DMS114 treated with DMSO at 0.1 percent for 48 hours (cell line): ENCODE results near the gene GALM.
"Not testable (repeated sequence)": the region's sequence is repeated elsewhere in the genome, so short reads cannot be mapped to it uniquely, and the experiment has no call there.

Experiments
- DNase-seq: peaks from one replicate; lab custom pipeline; 2025; ENCODE audit not compliant: unreplicated experiment; lab: John Stamatoyannopoulos, UW

The GALM gene

DNA sequence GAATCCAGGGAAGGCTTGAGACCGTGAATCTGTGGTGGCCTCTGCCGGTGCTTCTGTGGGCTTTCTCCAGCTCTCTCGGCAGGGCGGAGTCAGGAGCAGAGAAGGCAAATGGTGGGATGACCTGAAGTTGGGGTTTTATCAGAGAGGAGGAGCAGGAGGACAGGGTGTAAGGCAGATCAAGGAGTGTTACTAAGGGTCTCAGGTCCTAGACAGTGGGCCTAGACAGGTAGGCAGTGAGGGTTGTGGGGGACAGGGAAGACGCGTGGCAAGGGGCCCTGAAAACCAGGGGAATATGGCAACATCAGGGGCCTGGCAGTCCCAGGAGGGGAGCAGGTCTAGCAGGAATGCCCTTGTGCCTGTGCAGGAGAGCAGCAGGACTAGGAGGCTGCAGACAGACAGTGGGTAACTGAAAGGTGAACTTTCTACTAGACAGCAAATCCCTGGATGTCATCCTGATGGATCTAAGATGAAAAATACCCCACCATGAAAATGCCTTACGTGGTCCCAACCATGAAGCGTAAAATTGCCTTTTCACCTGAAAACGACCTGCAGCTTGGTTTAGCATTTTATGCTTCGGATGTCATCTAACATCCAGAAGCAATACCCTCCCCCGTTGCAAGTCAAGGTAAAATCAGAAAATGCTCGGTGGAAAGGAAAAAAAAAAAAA is 43.1 kb downstream of the GALM start:
- no peak for DNase-seq

DNA sequence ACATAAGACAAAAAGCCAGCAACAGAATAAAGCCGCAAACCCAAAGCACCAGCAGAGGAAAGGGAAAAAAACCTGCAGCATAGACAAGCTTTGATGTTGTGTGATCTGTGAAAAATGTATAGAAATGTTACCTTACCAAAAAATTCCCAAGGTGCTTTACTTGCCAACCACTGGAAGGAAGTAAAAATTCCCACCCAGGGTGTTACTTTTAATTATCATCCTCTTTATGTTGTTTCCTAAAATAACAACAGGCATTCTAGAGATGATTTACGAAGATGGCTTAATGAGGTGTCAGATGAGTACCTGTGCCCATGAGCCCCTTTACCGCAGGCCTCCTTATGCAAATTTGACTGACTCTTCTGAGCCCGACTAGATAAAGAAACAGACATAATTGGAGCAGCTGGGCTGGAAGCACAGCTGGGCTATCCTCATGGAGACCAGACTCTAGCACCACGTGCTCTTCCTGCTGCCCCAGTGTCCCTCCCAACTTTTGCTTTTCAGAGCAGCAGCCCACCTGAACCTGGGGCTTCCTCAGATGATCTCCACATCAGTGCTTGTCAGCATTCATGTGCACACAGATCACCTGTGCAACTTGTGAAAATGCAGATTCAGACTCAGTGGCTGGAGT is 43.8 kb downstream of the GALM start:
- no peak for DNase-seq

- DNase-seq, result no peak
Measured at GRCh38 chr2:38711558-38711957, 45.6 kb downstream of the GALM start.

DNA sequence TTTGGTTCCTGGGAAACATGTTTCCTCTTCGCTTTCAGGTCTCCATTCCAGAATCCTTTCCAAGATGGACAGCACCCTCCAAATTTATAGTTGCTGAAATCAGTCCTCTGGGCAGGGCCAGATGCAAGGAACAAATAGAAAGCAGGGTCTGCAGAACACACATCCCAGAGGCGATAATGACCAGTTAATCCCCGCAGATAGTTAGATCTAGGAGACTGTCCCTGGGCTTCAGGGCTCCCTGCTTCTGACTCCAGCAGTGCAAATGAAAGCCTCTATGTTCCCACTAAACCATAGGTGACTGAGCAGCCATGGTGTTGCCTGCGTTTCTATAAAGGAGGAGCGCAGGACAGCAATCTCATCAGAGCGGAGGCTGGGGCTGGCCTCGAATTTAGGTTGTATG is 46.5 kb downstream of the GALM start:
- DNase-seq, result no peak

DNA sequence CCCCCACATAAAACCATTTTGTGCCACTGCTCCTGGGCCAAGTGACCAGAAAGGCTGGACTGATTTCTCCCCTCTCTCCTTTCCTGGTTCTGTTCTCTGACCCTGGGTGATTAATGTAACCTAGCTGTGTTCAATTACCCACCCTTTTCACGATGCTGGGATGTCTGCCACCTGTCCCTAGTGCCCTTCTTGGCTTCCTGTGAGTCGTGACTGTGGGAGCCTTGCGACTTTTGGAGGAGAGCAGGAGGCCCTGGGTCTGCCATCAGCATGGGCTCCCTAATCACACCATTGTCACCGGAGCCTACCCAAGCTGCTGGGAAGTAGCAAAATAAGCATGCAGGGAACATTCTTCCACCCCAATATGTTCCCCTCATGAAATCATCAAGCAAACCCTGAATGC is 47.0 kb downstream of the GALM start:
- DNase-seq, result no peak

GRCh38 chr2:38713338-38713737 is 47.4 kb downstream of the GALM start:
- DNase-seq, result no peak

- DNase-seq, result not testable (repeated sequence)
Measured at GRCh38 chr2:38714941-38715340, 49.0 kb downstream of the GALM start.

DNA sequence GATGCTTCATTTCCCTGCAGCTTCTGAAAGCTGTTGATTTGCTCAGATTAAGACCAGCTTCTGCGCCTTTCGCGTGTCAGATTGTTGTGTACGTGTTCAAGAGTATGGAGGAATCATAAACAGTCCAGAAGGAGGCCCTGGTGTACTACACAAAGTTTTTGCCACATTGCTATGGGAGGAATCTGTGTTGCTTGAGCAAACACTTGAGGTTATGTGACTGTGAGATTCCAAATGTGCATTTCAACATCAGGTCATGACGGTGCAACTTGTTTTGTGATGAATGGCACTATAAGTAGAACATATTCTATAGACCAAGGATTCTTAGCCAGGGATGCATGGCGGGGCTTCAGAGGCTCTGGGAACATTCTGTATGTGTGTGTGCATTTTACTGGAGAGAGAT is 50.3 kb downstream of the GALM start:
- no peak for DNase-seq

- no peak for DNase-seq
Measured at GRCh38 chr2:38718601-38719000, 52.7 kb downstream of the GALM start.

- no peak for DNase-seq
Measured at GRCh38 chr2:38719706-38720105, 53.8 kb downstream of the GALM start.

GRCh38 chr2:38720613-38721241 is 54.8 kb downstream of the GALM start:
- no peak for DNase-seq

DNA sequence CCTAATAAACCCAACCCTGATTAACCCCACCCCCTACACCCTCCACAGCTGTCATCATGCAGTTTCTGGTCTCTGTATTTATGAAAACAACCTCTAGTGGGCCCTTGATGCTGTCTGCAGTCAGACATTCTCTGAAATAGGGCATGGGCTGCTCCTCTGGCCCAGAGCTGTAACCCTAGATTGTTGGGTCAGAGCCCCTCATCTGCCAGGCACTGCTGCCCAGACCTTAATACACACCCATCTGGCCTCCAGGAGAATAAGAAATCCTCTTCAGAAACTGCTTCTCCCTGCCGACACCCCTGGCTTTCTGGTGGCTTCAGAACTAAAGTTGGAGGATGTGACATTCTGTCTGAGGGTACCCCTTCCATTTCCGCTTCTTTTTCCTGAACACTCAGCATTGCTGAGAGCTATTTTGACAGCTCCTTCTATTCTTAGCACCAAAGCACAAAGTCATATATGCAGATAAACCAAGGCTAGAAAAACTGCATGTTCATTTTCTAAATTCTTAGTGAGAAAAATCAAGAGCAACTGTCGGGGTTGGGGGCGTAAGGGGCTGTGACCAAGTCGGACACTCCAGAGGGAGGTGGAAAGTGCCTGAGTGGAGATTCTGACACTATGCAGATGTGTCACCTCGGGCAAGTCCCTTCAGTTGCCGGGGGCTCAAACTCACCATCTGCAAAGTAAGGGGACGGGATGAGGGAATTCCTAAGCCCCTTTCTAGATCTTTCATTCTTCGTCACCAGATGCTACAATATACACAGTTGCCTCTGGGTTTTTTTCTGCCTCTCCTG is 56.6 kb downstream of the GALM start:
- DNase-seq, result no peak

DNA sequence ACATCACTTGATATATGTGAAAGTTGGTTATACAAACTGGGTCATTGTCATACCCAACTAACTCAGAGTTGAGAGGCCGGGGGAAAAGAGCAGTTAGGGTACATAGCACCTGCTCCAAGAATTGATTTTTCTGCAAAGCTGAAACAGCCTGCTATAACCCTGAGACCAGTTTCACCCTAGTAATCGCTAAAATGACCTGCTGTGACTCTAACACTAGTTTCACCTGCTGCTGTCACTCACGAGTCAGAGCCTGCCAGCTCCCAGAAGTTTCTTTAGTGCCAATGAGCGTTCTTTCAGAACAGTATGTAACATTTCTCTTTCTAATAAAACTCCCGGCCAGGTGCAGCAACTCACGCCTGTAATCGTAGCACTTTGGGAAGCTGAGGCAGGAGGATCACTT is 57.3 kb downstream of the GALM start:
- DNase-seq, result no peak

- no peak for DNase-seq
Measured at GRCh38 chr2:38727661-38728060, 61.7 kb downstream of the GALM start.

DNA sequence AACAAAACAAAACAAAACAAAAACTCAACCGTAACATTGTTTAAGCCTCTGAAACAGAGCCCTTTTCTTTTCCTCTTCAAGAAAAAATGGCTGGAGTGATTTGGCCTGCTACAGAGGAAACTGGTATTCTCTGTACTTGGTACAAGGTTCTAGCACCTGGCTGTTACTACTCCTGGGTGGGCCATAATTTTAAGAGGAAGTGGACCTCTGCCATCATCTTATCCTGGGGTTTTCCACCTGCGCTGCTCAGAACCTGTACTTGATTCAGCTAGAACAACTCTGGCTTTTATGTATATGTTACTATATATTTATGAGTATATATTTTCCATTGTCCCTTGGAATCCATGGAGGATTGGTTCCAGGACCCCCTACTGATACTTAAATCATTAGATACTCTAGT is 62.8 kb downstream of the GALM start:
- no peak for DNase-seq

- DNase-seq, result no peak
Measured at GRCh38 chr2:38731090-38731489, 65.2 kb downstream of the GALM start.

DNA sequence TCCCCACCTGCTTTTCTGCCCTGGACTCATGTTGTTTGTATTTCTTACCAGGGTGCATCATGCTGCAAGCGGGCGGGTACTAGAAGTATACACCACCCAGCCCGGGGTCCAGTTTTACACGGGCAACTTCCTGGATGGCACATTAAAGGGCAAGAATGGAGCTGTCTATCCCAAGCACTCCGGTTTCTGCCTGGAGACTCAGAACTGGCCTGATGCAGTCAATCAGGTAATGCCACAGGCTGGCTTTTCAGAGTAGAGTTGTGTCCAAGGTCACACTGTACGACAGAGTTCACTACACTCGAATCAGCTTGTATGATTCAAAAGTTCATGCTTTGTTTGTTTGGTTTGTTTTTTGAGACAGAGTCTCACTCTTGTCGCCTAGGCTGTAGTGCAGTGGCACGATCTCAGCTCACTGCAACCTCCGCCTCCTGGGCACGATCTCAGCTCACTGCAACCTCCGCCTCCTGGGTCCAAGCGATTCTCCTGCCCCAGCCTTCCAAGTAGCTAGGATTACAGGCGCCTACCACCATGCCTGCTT is 65.8 kb downstream of the GALM start:
- DNase-seq, result no peak

DNA sequence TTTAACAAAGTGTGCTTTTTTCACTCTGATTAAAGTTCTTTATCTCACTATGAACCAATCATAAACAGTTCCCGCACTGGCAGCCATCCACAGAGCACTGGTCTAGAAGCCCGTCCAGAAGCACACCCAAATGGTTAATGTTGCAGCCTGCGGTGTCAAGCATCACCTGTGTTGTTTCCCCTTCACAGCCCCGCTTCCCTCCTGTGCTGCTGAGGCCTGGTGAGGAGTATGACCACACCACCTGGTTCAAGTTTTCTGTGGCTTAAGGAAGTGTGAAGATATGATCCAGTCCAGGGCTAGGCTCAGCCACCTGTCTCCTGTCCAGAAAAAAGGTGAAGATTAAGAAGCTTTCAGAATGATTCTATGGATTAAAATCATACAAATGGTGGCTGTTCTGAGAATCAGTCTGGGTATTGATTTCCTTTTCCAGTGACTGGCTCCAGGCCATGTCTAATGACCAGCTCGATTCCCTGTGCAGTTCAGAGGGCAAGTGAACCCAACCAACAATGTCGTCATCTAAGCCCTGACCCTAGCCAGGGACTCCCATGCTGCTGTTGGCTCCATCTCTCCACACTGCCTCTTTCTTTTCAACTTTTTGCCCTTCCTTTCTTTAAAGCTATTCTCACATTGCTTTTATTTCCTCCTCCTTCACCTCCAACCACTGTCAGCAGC is 67.5 kb downstream of the GALM start:
- no peak for DNase-seq

GRCh38 chr2:38734299-38735058 is 68.6 kb downstream of the GALM start:
- no peak for DNase-seq

GRCh38 chr2:38735999-38736320 is 70.0 kb downstream of the GALM start:
- no peak for DNase-seq
